SK-N-SH (cell line): ENCODE data around the gene PROM2. TPM values are rescaled to one million over a fixed set of nuclear protein-coding genes. Genes with fewer than 3 reads are reported as not detected.

ENCODE experiments used
- CTCF ChIA-PET: fragments of 300-600, 350-600 bp; formaldehyde crosslinking; extraction: SDS; loops from one replicate; lab custom pipeline; 2021; lab: Yijun Ruan, JAX
- POLR2A ChIA-PET: fragments of 350-600 bp; sonication (Branson Sonifier 250); formaldehyde crosslinking; extraction: SDS; loops from one replicate; lab custom pipeline; 2020; ENCODE audit warnings: antibody characterized with exemption, inconsistent platforms; lab: Yijun Ruan, JAX
- DNase-seq: peaks from one replicate; pipeline ENCODE4 v3.0.0; 2012
- H2AFZ ChIP-seq: fragments of 200-600 bp; sonication (generic); 2 replicates; pipeline ENCODE4 v1.8.1; 2016; ENCODE audit warnings: antibody characterized with exemption, mild to moderate bottlenecking, low read depth
- H3F3A ChIP-seq: fragments of 200-600 bp; sonication (generic); replicated peaks from 2 replicates; pipeline ENCODE3; 2016; ENCODE audit warnings: antibody characterized with exemption, mild to moderate bottlenecking; ENCODE audit not compliant: insufficient read depth
- H3K27ac ChIP-seq, 2 experiments: fragments of 200-500 bp in 1 of 2; fragments of 200-600 bp in 1 of 2; sonication (Bioruptor generic) in 1 of 2; sonication (generic), shearing (Covaris generic) in 1 of 2; 2 replicates each; pipeline versions ENCODE4 v1.5.1 to v1.6.1; 2014 to 2016; ENCODE audit warnings: low read depth in 2 of 2, inconsistent platforms in 1 of 2, low read length in 1 of 2, mild to moderate bottlenecking in 1 of 2, mixed read lengths in 1 of 2
- H3K27me3 ChIP-seq: fragments of 200-600 bp; sonication (generic), shearing (Covaris generic); 2 replicates; pipeline ENCODE4 v1.6.1; 2016; ENCODE audit warnings: mixed run types; ENCODE audit not compliant: insufficient read depth
- H3K36me3 ChIP-seq, 2 experiments: fragments of 200-500 bp in 1 of 2; fragments of 200-600 bp in 1 of 2; sonication (Bioruptor generic) in 1 of 2; sonication (generic) in 1 of 2; replicated peaks in 1 of 2; 2 replicates each; pipeline versions ENCODE3 to v1.5.1; 2014 to 2016; ENCODE audit warnings: low read length in 1 of 2, mild to moderate bottlenecking in 1 of 2; ENCODE audit not compliant: insufficient read depth in 2 of 2, control insufficient read depth in 1 of 2
- H3K4me1 ChIP-seq, 2 experiments: fragments of 200-500 bp in 1 of 2; fragments of 200-600 bp in 1 of 2; sonication (Bioruptor generic) in 1 of 2; sonication (generic), shearing (Covaris generic) in 1 of 2; 2 replicates each; pipeline versions ENCODE4 v1.5.1 to v1.6.1; 2014 to 2016; ENCODE audit warnings: low read depth in 1 of 2, low read length in 1 of 2, mixed run types in 1 of 2; ENCODE audit not compliant: insufficient read depth in 2 of 2, control insufficient read depth in 1 of 2
- H3K4me2 ChIP-seq: fragments of 200-600 bp; sonication (generic), shearing (Covaris generic); 2 replicates; pipeline ENCODE4 v1.6.1; 2017; ENCODE audit warnings: mixed run types
- H3K4me3 ChIP-seq, 2 experiments: fragments of 200-500 bp in 1 of 2; fragments of 200-600 bp in 1 of 2; sonication (Bioruptor generic) in 1 of 2; sonication (generic), shearing (Covaris generic) in 1 of 2; 2 replicates each; pipeline versions ENCODE4 v1.5.1 to v1.8.1; 2014 to 2016; ENCODE audit warnings: low read depth in 2 of 2, inconsistent platforms in 1 of 2, low read length in 1 of 2, mild to moderate bottlenecking in 1 of 2, mixed read lengths in 1 of 2, moderate library complexity in 1 of 2
- H3K79me2 ChIP-seq: fragments of 200-600 bp; sonication (generic); 2 replicates; pipeline ENCODE4 v1.8.1; 2017; ENCODE audit warnings: mild to moderate bottlenecking; ENCODE audit not compliant: insufficient read depth
- H3K9ac ChIP-seq: fragments of 200-600 bp; sonication (generic); 2 replicates; pipeline ENCODE4 v1.6.1; 2017; ENCODE audit warnings: mixed run types
- H3K9me2 ChIP-seq: fragments of 200-600 bp; sonication (generic); 2 replicates; pipeline ENCODE4 v1.6.1; 2017; ENCODE audit warnings: mixed run types
- H3K9me3 ChIP-seq: fragments of 200-600 bp; sonication (generic); 2 replicates; pipeline ENCODE4 v1.6.1; 2017; ENCODE audit warnings: mixed run types, mild to moderate bottlenecking, moderate library complexity
- H4K20me1 ChIP-seq: fragments of 200-600 bp; sonication (generic); 2 replicates; pipeline ENCODE4 v1.6.1; 2017; ENCODE audit warnings: mild to moderate bottlenecking, mixed run types; ENCODE audit not compliant: insufficient read depth
- CTCF ChIP-seq: fragments of 200-600 bp; sonication (generic); IDR thresholded peaks from 2 replicates; pipeline ENCODE4 v1.6.1; 2017; ENCODE audit warnings: antibody characterized with exemption, mild to moderate bottlenecking, moderate library complexity
- EP300 ChIP-seq, 2 experiments: IDR thresholded peaks; 2 replicates each; pipeline versions ENCODE4 v1.4.0 to v1.6.1; 2012; ENCODE audit warnings: borderline replicate concordance in 1 of 2, low read depth in 1 of 2, low read length in 1 of 2
- FOSL2 ChIP-seq: IDR thresholded peaks from 2 replicates; pipeline ENCODE4 v1.4.0; 2012; ENCODE audit warnings: low read depth, mild to moderate bottlenecking, moderate library complexity, borderline replicate concordance
- GABPA ChIP-seq: IDR thresholded peaks from 2 replicates; pipeline ENCODE4 v1.4.0; 2012; ENCODE audit warnings: low read depth, mild to moderate bottlenecking
- IRF3 ChIP-seq: fragments of 150-350 bp; IDR thresholded peaks from 2 replicates; pipeline ENCODE4 v1.6.1; 2016; ENCODE audit warnings: mild to moderate bottlenecking, low read depth, low read length
- MXI1 ChIP-seq: IDR thresholded peaks from 2 replicates; pipeline ENCODE4 v1.6.1; 2012; ENCODE audit warnings: mild to moderate bottlenecking, low read depth, low read length, improper control_type of control experiment
- NFIC ChIP-seq: IDR thresholded peaks from 2 replicates; pipeline ENCODE4 v1.4.0; 2012; ENCODE audit warnings: borderline replicate concordance
- PBX3 ChIP-seq: IDR thresholded peaks from 2 replicates; pipeline ENCODE4; 2012
- POLR2AphosphoS5 ChIP-seq: IDR thresholded peaks from 2 replicates; pipeline ENCODE4 v1.6.1; 2012; ENCODE audit warnings: low read depth, low read length
- RCOR1 ChIP-seq: fragments of 150-350 bp; IDR thresholded peaks from 2 replicates; pipeline ENCODE4 v1.6.1; 2017; ENCODE audit warnings: antibody characterized with exemption, low read length
- RFX5 ChIP-seq: IDR thresholded peaks from 2 replicates; pipeline ENCODE4 v1.6.1; 2012; ENCODE audit warnings: mild to moderate bottlenecking, improper control_type of control experiment, low read length
- RXRA ChIP-seq: IDR thresholded peaks from 2 replicates; pipeline ENCODE4 v1.4.0; 2012; ENCODE audit warnings: low read depth, mild to moderate bottlenecking, borderline replicate concordance
- SIN3A ChIP-seq: IDR thresholded peaks from 2 replicates; pipeline ENCODE4 v1.6.1; 2012; ENCODE audit warnings: low read depth, mild to moderate bottlenecking, low read length, moderate library complexity, borderline replicate concordance
- TAF1 ChIP-seq: IDR thresholded peaks from 2 replicates; pipeline ENCODE4 v1.6.1; 2012; ENCODE audit warnings: low read depth, mild to moderate bottlenecking, low read length, moderate library complexity, borderline replicate concordance
- USF1 ChIP-seq: IDR thresholded peaks from 2 replicates; pipeline ENCODE4 v1.4.0; 2012; ENCODE audit warnings: low read depth, borderline replicate concordance
- WGBS: methylation state at CpG from one replicate; pipeline ENCODE4 v1.1.6; 2017; ENCODE audit warnings: low lambda C conversion rate; 5-methylcytosine and 5-hydroxymethylcytosine counted together
- polyA plus RNA-seq, 3 experiments: library from polyadenylated mRNA; depleted of rRNA; stranded (reverse); fragments of >200 nt; gene quantifications; 2 replicates each; pipeline ENCODE4 v1.2.3, GENCODE V29; 2012

PROM2 gene
- polyA plus RNA-seq, 1 of the 3 experiments (the other 2 are of a cell fraction): 0.38 TPM

- H3K9ac ChIP-seq: no peak overlapping the region
- POLR2A ChIA-PET: no interaction called here
- DNase-seq: no peak
- H2AFZ ChIP-seq: no peak overlapping the region
- H3K4me2 ChIP-seq: no peak overlapping the region
- no peaks in the 10 kb centered on the region for H3K27me3 ChIP-seq
- CTCF ChIA-PET: no interaction called here
- no peak for TF ChIP-seq GABPA
- no peak for TF ChIP-seq POLR2AphosphoS5
- TF ChIP-seq PBX3: no peak
- no peak for TF ChIP-seq IRF3
- TF ChIP-seq EP300 (IDR thresholded peaks at IDR 0.05; ENCODE audit: borderline replicate concordance in 1 of 2, low read depth in 1 of 2, low read length in 1 of 2): no peak
- no peak for TF ChIP-seq FOSL2
- no peak for TF ChIP-seq USF1
- no peak for TF ChIP-seq NFIC
- TF ChIP-seq RFX5: no peak
- no peak for TF ChIP-seq RXRA
- no peak for TF ChIP-seq SIN3A
- no peak for TF ChIP-seq CTCF
- no peak for TF ChIP-seq MXI1
- TF ChIP-seq RCOR1: no peak
- no peak for TF ChIP-seq TAF1
- no peaks in the 10 kb centered on the region for H3F3A ChIP-seq
- no peaks in the 10 kb centered on the region for H3K36me3 ChIP-seq
- no peak overlapping the region for H3K27ac ChIP-seq
- 36% methylated on average over 5 of the region's 5 CpGs for WGBS
- H4K20me1 ChIP-seq: no peaks in the 10 kb centered on the region
- H3K4me1 ChIP-seq: no peaks in the 10 kb centered on the region
- no peak overlapping the region for H3K4me3 ChIP-seq
- no peaks in the 10 kb centered on the region for H3K79me2 ChIP-seq
- H3K9me2 ChIP-seq: no peaks in the 10 kb centered on the region
- no peaks in the 10 kb centered on the region for H3K9me3 ChIP-seq
Observed at GRCh38 chr2:95234286-95234785, 39.9 kb upstream of the PROM2 start.
